Measurements from ENCODE around the gene TMTC1.
"Not testable (repeated sequence)": the region's sequence is repeated elsewhere in the genome, so short reads cannot be mapped to it uniquely, and the experiment has no call there.

Gene TMTC1

DNA sequence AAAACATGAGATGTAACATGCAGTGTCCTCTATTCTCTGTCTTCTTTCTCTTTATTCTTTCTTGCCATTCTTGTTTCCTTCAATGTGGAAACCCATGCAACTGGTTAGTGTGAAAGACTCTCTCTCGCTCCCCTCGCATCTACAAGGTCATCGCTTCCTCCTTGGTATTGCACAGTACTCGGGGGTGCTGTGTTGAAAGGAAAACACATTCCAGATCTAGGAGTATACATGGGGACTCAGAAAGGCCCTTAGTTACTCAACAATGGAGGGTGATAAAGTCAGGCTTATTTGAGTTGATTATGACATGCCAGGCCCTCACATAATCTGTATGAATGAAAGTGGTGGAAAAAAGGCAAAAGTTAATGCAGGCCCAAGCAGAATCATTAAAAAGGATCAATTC is 210.8 kb downstream of the TMTC1 start:
- no peak for DNase-seq (ENCODE audit: low read depth in 2 of 2)

DNA sequence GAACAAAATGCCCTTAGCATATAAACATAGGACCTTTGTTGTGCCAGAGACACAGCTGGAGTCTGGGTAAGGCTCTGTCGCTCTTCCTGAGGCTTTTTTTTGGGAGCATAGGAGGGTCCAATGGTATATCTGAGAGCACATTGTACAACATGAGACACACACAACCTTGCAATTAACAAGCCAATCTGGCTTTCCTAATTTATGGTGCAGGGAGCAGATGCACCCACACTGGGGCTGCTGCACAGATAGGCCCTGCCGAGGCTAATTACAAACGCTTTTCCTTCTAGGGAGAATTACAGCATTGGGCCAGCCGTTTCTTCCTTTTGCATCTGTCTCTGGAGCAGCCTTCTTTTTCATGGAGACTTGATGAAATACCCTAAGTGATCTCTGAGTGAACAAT is 211.3 kb downstream of the TMTC1 start:
- no peak for DNase-seq (ENCODE audit: low read depth in 2 of 2)

DNA sequence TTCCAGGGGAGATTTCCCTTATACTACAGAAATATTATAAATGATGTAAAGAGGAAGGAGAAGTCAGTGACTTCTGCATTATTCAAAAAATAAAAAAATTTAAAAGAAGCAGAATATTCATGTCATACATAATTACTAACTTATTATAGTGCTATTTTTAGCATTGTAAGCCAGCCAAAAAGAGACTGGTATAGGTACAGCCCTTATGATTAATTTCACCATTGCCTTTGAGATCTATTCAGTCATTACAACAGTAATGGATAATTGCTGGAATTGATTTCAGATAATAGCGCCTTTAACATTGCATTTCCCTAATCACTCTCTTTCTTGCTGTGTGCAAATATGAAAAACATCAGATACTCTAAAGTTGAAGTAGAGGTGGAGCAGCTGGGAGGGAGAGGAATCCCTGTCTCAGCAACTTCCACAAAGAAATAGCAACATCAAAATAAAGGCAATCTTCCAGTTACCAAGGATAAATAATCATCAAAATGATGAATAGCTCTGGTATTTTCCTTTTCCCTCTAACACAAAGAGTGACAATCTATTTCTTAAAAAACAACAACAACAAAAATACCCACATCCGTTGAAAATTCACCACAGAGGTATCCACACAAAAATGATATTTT is 214.5 kb downstream of the TMTC1 start:
- DNase-seq (ENCODE audit: low read depth in 2 of 2): no peak

DNA sequence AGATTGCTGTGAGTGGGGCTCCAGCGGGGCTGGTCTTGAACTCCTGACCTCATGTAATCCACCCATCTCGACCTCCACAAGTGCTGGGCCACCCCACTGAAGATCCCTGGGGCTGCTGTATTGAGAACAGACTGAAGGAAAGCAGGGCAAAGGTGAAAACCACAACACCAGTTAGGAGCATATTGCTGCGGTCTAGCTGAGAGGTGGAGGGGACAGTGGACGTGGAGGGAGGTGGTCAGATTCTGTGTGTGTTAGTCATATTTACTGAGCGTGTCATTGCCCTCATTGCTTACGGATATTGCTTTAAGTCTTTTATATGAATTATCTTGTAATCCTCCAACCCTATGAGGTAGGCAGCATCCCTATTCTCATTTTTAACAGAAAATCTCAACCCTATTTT is 217.3 kb downstream of the TMTC1 start:
- DNase-seq (ENCODE audit: low read depth in 2 of 2): no peak

DNA sequence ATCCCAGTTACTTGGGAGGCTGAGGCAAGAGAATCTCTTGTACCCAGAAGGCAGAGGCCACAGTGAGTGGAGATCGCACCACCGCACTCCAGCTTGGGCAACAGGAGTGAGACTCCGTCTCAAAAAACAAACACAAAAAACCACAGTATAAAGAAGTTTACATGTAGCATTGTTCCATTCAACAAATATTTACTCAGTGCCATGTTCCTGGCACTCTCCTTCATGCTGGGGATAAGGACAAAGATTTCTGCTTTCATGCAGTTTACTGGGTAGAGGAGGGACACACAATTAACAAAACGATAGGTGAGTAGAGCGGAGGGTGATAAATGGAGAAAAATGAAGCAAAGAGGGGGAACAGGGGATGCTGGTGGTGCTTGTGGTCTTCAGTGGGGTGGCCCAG is 218.0 kb downstream of the TMTC1 start:
- DNase-seq (ENCODE audit: low read depth in 2 of 2): no peak

DNA sequence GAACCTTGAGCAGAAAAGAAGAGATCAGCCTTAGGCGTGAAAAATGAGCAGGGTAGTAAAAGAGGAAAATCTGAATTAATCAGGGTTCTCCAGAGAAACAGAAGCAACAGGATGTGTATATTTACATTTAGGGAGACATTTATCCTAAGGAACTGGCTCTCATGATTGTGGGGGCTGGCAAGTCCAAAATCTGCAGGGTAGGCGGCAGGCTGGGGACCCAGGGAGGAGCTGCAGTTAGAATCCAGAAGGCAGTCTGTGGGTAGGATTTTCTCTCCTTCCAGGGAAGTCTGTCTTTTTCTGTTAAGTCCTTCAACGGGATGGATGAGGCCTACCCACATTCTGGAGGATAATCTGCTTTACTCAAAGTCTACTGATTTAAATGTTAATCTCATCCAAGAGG is 218.8 kb downstream of the TMTC1 start:
- no peak for DNase-seq (ENCODE audit: low read depth in 2 of 2)

DNA sequence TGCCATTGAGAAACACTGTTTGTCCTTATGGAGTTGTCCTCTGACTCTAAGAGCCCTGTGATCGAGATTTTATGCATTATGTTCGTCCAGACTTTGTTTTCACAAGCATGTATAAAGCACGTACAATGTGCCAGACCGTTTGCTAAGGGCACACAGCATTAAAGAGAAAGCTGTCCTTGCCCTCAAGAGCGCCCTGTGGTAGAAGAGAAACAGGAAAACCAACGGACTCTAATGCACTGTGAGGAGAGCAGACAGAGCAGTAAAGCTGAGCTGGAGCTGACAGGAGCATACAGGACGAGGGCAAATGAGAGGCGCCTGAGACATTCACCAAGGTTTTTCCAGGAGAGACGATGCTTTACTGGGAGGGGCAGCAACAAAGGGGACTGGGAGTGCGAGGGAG is 220.1 kb downstream of the TMTC1 start:
- DNase-seq (ENCODE audit: low read depth in 2 of 2): no peak

DNA sequence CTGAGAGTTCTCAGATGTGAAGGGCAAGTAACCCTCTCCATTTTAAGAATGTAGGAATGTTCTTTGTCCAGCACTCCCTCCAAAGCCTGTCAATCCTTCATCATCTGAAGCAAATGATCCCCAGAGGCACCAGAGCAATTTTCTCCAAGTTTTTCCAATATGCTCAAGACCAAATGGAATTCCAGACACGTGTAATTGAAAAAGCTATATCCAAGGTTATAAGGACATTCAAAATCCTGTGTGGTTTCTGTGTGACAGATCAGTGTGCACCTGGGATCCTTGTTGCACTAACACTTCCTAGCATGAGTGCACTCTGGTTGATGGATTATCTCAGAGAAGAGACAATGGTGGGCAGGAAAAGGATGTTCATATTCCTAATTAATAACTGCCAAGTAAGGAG is 220.7 kb downstream of the TMTC1 start:
- DNase-seq (ENCODE audit: low read depth in 2 of 2): no peak

DNA sequence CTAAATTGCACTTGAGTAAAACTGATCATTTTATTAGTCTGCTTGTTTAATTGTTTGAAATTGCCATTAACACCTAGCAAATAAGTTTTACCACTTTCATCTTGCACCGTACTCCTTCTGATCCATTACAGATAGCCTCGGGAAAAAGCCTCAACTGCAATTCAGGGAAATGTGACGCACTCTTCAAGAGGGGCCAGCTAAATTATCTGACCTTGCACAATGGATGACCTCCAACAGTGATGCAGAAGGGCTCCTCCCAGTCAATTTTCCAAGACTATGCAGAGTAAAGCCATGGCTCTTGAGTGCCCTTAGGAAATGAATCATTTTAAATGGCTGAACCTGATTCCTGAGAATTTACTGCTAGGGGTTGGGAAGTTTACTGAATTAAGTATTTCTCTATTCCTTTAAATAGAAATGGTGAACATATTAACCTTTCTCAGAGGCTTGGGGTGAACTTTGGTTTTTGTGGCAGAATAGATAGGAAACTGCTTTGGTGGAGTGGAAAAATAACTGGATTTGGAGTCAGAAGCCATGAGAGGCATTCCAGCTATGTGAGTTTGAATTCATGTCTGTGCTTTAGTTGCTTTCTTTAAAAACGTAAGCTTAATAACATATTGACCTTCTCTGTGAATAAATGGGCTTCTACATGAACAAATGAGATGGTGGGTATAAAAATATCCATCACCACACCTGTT is 221.5 kb downstream of the TMTC1 start:
- no peak for DNase-seq (ENCODE audit: low read depth in 2 of 2)

DNA sequence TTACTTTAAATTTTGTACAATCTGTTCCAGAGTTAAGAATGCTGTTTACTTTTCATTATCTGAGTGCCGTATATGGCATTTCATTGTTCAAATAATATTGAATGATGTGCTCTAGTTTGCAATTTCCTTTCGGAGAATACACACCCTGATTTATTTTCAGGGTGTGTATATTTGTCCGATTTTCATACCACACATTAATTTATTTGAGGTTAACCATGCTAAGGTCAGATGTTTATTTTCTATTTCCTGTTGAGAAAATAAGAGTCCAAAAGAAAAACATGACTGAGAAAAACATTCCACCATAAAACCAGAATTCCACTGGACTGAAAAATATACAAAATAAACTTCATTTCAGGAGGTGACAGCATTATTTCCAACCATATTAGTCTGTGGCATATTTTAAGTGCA is 222.1 kb downstream of the TMTC1 start:
- DNase-seq (ENCODE audit: low read depth in 2 of 2): no peak

DNA sequence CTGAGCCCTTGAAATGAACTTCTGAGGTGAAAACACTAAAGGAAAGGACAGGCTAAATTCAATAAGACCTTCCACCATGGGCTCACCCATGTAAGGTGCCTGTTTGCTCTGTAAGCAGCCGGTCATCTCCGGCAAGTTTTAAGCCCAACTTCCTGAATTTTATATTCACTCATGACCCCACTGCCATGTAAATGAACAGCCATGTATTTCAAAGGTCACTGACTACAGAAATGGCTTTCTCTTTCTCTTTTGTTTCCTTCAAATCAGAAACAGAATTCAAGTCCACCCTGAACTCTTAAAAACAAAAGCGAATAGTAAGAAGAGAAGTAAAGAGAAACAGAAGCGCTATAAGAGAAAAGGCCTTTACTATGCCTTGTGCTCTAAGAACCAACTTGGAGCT is 224.5 kb downstream of the TMTC1 start:
- no peak for DNase-seq (ENCODE audit: low read depth in 2 of 2)

DNA sequence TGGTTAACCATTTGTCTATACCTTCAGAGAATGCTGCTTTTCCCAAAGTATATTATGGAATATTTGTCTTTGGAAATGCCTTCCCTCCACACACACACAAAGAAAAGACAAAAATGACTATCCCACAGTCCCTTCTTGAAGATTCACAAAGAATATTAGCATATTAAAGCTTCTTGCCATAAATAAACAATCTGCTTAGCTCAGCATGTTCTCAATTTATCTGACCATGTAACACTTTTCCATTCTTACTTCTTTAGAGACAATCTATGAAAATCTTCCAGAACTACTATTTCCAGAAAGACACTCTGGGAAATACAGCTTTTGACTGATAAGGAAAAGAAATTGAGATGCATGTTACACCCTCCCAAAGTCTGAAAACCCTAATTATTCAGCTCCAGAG is 227.4 kb downstream of the TMTC1 start:
- DNase-seq (ENCODE audit: low read depth in 2 of 2): no peak

DNA sequence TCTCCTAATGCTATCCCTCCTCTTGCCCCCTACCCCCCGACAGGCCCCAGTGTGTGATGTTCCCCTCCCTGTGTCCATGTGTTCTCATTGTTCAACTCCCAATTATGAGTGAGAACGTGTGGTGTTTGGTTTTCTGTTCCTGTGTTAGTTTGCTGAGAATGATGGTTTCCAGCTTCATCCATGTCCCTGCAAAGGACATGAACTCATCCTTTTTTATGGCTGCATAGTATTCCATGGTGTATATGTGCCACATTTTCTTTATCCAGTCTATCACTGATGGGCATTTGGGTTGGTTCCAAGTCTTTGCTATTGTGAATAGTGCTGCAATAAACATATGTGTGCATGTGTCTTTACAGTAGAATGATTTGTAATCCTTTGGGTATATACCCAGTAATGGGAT is 228.3 kb downstream of the TMTC1 start:
- not testable (repeated sequence) for DNase-seq (ENCODE audit: low read depth in 2 of 2)

DNA sequence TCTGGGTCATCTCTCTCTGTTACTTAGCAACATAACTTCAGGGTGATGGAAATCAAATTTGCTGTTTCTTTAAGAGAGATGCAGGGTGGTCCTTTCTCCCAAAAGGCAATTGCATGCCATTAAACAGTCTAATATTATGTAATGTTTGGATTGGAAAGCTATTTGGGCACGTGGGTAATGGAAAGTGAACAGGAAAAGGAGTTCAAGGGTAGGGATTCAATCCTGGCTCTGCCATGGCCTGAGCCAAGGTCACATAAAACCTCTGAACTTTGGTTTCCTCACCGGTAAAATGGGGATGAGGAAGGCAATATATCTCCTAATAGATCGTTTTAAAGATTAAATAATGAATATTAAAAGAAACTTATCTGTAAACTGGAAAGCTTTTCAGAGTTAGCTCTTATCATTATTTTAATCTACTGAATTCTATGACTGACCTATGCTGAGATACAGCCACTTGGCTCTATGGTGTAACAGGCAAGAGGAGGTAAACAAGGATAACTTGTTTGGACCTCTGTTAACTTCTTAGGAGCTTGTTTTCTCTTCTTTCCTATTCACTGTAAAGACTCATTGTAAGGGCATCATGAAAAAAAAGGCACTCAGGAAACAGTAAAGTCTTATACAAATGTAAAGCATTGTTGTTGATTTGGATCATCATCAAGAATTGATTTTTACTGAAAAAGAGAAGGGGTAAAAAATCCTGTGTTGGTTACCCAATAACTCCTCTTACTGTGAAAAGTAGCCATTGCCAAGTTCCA is 230.6 kb downstream of the TMTC1 start:
- no peak for DNase-seq (ENCODE audit: low read depth in 2 of 2)

DNA sequence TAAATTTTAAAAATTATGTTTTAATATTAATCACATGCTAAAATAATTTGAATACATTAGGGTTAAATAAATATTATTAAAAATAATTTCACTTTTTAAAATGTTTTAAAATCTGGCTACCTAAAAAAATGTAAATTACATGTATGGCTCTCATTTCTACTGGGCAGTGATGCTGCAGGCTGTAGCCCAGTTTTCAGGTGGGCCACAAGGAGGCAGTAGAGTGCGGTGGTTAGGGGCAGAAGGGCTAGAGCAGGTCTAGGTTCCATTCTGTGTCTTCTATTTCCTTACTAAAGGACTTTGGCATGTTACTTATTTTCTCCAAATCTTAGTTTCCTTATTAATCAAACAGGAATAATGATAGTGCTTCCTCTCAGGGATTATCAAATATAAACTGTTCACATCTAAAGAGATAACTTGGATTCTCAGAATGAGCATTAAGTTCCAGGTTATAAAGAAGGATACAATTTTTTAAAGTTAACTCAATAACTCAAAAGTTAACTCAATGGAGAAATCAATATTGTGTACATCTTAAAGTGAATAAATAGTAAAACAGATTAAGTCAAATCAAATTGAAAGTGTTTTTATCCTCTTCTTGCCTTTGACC is 231.3 kb downstream of the TMTC1 start:
- peak; percentile 18 to 42 for DNase-seq (ENCODE audit: low read depth in 2 of 2)

DNA sequence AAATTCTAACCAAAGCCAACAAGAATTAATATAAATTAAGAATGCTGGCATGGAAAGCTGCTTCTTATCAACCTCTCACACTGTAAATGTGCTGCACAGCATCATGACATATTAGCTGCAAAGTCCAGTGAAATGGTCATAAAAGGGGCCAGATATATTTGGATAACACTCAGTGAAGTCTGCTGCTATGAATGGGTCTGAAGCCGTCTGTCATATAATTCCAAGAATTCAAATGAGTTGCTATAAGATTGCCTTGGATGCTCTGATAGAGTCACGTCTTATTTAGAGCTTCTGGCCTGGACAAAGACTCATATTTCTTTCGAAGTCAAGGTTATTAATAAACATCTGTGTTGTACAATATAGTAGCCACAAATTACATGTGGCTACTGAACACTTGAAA is 231.9 kb downstream of the TMTC1 start:
- no peak for DNase-seq (ENCODE audit: low read depth in 2 of 2)

DNA sequence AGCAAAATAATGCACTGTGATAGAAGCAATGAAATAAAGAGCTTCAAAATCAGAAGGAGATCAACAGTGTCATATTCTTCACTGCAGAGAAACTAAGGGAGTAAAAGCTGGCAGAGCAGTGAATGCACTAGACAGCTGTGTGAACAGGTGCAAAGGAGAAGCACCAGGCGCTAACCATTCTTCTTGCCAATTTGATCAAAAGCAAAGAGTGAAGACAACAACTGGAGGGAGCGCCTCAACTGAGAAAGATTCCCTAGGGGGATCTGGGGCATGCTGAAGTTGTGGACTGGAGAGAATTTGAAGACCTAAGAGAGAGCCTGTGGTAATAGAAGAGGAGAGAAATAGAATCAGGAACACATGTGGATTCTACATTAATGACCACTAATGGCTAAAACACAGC is 235.9 kb downstream of the TMTC1 start:
- DNase-seq (ENCODE audit: low read depth in 2 of 2): no peak

DNA sequence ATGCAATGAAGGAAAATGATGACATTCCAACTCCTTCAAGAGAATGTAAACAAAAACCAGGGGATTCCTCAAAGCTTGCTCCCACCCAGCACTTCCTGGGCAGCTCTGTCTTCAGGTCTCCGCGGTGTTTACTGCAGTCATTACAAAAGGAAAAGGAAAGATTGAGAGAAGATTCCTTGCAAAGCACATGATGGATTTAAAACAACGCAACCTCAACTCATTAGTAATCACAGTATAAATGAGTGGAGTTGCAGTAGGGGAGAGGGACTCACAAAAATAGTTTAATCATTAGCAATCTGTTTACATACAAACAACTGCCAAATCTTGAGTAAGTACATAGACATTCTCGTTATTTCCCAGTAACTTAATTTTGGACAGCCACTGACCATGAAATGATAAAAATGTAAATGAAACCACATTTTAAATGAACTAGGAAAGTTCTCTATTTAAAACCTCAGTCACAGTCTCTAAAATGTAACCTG is 236.6 kb downstream of the TMTC1 start:
- DNase-seq (ENCODE audit: low read depth in 2 of 2): no peak

DNA sequence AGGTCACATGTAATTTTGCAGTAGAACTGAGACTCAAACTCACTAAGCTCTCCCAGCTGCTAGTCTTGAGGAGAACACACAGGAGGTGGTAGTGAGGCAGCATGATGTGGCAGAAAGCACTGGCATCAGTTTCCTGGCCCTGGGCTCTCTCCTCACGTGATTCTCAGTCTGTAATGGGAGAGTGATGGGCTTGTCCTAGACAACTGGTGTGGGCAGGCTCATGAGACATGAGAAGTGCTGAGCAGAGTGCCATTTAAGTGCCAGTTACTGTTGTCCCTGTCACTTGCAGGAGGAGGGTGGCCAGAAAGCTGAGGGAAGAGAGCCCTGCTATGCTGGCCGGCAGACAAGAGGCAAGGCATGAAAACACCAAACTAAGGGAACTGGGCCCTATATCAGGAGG is 237.7 kb downstream of the TMTC1 start:
- DNase-seq (ENCODE audit: low read depth in 2 of 2): no peak

DNA sequence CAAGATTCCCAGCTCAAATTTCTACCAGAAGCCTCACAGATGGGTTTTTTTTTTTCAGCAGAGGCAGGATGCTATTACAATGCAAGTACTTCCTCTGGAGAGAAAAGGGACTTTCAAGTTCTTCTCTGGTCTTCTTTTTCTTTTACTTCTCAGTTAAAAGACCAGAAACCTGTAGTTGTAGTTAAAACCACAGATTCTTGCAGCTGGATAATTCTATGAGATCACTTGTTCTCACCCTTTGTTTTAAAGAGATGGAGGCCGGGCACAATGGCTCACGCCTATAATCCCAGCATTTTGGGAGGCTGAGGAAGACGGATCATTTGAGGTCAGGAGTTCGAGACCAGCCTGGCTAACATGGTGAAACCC is 238.7 kb downstream of the TMTC1 start:
- no peak for DNase-seq (ENCODE audit: low read depth in 2 of 2)

DNA sequence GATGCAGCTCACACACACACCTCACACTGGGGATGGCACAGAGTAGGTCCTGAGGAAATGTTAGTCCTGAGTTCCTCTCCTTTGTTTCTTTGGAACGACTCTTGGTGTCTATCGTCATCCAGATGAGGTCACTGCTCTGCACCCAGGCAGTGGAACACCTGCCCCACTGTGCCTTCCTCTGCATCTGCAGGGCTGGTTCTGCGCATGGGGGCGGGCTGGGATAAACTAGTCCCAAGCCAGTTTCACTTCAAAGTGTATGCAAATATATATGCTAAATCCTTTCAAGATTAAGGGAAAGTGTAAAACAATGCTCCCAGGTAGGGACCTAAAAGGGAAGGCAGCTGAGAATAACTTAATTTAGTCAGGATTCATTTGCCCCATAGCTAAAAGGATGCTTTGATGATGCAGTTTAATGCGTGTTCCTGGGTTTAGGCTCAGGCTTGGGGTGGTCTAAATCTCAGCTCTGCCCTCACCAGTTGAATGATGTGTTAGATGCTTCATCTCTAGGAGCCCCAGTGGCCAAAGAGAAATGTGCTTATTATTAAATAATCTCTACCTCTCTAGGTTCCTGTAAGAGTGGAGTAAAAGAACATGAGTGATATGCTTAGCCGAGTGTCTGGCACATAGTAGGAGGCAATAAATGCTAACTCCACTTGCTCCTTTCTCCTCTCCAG is 239.2 kb downstream of the TMTC1 start:
- DNase-seq (ENCODE audit: low read depth in 2 of 2): no peak

DNA sequence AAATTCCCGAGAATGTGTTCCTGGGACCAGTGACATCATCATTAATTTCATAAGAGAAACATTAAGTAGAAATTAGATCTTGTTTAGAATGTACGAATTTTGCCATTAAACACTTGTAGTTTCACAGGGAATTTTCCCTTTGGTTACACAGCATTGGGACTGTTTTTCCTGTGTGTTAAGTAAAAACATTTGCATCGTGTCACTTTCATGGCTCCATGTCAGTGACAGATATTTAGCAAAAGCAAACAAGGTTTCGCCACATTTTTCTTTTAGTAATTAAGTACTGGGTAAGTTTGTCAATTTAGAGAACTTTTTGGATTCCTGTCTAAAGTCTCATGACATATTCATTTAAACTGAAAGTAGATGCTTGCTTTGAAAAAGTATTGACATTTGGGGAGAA is 240.7 kb downstream of the TMTC1 start:
- DNase-seq (ENCODE audit: low read depth in 2 of 2): no peak

All from stimulated activated CD4-positive, alpha-beta T cell treated with anti-CD3 and anti-CD28 coated beads, Interleukin-1b, Interleukin-23, amount 100 ng/mL, for 1 hour (primary cell).